HG03378 (cell line): ENCODE results near the gene GNAT2.
A peak's percentile ranks its signal among the peaks of the same experiment; 100 is the strongest.

ENCODE experiments used
- ATAC-seq: cut with Tn5 transposase; IDR thresholded peaks from one replicate; pipeline ENCODE4 v1.9.1; 2021; ENCODE audit warnings: mild to moderate bottlenecking, moderate library complexity; ENCODE audit not compliant: unreplicated experiment

GNAT2 gene

GRCh38 chr1:109642626-109643025, 23.2 kb upstream of the GNAT2 start:
- no peak for ATAC-seq

- ATAC-seq: no peak
These were observed 22.4 kb upstream of the GNAT2 start for GRCh38 chr1:109641861-109642260.

GRCh38 chr1:109641078-109641740, 21.8 kb upstream of the GNAT2 start:
- no peak for ATAC-seq

GRCh38 chr1:109640285-109640865, 21.0 kb upstream of the GNAT2 start:
- peak; percentile 61 for ATAC-seq

- no peak for ATAC-seq
These were observed 20.4 kb upstream of the GNAT2 start for GRCh38 chr1:109639841-109640184.

- no peak for ATAC-seq
These were observed 19.8 kb upstream of the GNAT2 start for GRCh38 chr1:109639063-109639840.

GRCh38 chr1:109637446-109637845, 18.0 kb upstream of the GNAT2 start:
- no peak for ATAC-seq

GRCh38 chr1:109636201-109636952, 17.0 kb upstream of the GNAT2 start:
- no peak for ATAC-seq

GRCh38 chr1:109635862-109636200, 16.4 kb upstream of the GNAT2 start:
- no peak for ATAC-seq

- no peak for ATAC-seq
These were observed 15.6 kb upstream of the GNAT2 start for GRCh38 chr1:109634771-109635750.

GRCh38 chr1:109634292-109634691, 14.9 kb upstream of the GNAT2 start:
- no peak for ATAC-seq

- ATAC-seq: no peak
These were observed 13.4 kb upstream of the GNAT2 start for GRCh38 chr1:109632671-109633346.

- ATAC-seq: no peak
These were observed 12.4 kb upstream of the GNAT2 start for GRCh38 chr1:109631513-109632505.

GRCh38 chr1:109630898-109631512, 11.6 kb upstream of the GNAT2 start:
- ATAC-seq: no peak

GRCh38 chr1:109630081-109630897, 10.9 kb upstream of the GNAT2 start:
- ATAC-seq: no peak

- ATAC-seq: no peak
These were observed 10.1 kb upstream of the GNAT2 start for GRCh38 chr1:109629372-109630030.
